ENCODE data around the gene DPEP3. TPM values are rescaled to one million over a fixed set of nuclear protein-coding genes. Genes with fewer than 3 reads are reported as not detected.
"Not testable (repeated sequence)": the region's sequence is repeated elsewhere in the genome, so short reads cannot be mapped to it uniquely, and the experiment has no call there.

DPEP3 gene
- total RNA-seq, 1 donor from 2014 or later: not detected

- no peaks in the 10 kb centered on the region for H3K36me3 ChIP-seq
- H3K4me1 ChIP-seq: no peaks in the 10 kb centered on the region
- H3K27ac ChIP-seq: peak overlapping the region; percentile 27 to 57
- TF ChIP-seq, protein P1, sequence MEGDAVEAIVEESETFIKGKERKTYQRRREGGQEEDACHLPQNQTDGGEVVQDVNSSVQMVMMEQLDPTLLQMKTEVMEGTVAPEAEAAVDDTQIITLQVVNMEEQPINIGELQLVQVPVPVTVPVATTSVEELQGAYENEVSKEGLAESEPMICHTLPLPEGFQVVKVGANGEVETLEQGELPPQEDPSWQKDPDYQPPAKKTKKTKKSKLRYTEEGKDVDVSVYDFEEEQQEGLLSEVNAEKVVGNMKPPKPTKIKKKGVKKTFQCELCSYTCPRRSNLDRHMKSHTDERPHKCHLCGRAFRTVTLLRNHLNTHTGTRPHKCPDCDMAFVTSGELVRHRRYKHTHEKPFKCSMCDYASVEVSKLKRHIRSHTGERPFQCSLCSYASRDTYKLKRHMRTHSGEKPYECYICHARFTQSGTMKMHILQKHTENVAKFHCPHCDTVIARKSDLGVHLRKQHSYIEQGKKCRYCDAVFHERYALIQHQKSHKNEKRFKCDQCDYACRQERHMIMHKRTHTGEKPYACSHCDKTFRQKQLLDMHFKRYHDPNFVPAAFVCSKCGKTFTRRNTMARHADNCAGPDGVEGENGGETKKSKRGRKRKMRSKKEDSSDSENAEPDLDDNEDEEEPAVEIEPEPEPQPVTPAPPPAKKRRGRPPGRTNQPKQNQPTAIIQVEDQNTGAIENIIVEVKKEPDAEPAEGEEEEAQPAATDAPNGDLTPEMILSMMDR (IDR thresholded peaks at IDR 0.05): no peak
- intact Hi-C loops (cut with DNase I): no loop called here
- no peak overlapping the region for H3K4me3 ChIP-seq
- H3K9me3 ChIP-seq: no peaks in the 10 kb centered on the region
- DNase-seq (ENCODE audit: low spot score in 2 of 2): peak in 1 of 2 donors; percentile 34
- H3K27me3 ChIP-seq: no peaks in the 10 kb centered on the region
Measured at GRCh38 chr16:68005786-68006286, 25.5 kb upstream of the DPEP3 start.

DNA sequence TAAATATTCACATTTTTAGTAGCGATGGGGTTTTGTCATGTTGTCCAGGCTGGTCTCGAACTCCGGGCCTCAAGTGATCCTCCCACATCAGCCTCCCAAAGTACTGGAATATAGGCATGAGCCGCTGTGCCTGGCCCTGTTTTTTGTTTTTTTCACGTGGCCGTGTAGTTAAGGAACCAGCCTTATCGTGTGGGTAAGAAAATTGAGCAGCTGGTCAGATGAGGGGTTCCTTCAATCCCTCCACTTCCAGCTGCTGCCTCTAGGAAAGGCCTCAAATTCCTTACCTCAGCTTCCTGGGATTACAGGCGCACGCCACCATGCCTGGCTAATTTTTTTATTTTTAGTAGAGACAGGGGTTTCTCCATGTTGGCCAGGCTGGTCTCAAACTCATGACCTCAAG lies 24.9 kb upstream of the DPEP3 start:
- TF ChIP-seq, protein P1 (IDR thresholded peaks at IDR 0.05): no peak
- no peak overlapping the region for H3K4me3 ChIP-seq
- H3K27me3 ChIP-seq: no peaks in the 10 kb centered on the region
- no peak for DNase-seq (ENCODE audit: low spot score in 2 of 2)
- H3K9me3 ChIP-seq: no peaks in the 10 kb centered on the region
- peak overlapping the region in 1 of 2 donors; percentile 57 for H3K27ac ChIP-seq
- H3K4me1 ChIP-seq: no peaks in the 10 kb centered on the region
- no peaks in the 10 kb centered on the region for H3K36me3 ChIP-seq
- intact Hi-C loops (cut with DNase I): no loop called here

DNA sequence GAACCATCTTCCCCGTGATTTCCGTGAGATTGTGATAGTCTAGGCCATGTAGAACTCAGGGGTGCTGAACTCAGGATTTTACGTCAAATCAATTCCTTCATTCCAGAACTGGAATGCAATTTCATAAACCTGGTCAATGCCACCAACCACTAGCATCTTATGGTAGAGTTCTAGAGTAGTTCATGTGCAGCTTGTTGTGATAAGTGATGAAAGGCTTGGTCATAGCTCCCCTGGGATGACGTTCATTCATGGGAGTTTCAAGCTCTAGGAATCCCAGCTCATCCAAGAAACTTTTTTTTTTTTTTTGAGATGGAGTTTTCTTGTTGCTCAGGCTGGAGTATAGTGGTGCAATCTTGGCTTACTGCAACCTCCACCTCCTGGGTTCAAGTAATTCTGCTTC lies 22.7 kb upstream of the DPEP3 start:
- Histone ChIP-seq H3K36me3 (no peaks in the 10 kb centered on the region), H3K4me3 (no peak overlapping the region), H3K27ac (no peak overlapping the region), H3K9me3 (no peaks in the 10 kb centered on the region), H3K27me3 (no peaks in the 10 kb centered on the region), H3K4me1 (no peaks in the 10 kb centered on the region)
- no peak for DNase-seq (ENCODE audit: low spot score in 2 of 2)
- TF ChIP-seq, protein P1 (IDR thresholded peaks at IDR 0.05): no peak
- intact Hi-C loops (cut with DNase I): no loop called here

- TF ChIP-seq, protein P1 (IDR thresholded peaks at IDR 0.05): no peak
- Histone ChIP-seq H3K9me3 (no peaks in the 10 kb centered on the region), H3K27me3 (no peaks in the 10 kb centered on the region), H3K36me3 (no peaks in the 10 kb centered on the region), H3K4me3 (no peak overlapping the region), H3K27ac (no peak overlapping the region), H3K4me1 (no peaks in the 10 kb centered on the region)
- DNase-seq (ENCODE audit: low spot score in 2 of 2): no peak
- intact Hi-C loops (cut with DNase I): no loop called here
Measured at GRCh38 chr16:68000450-68000849, 20.2 kb upstream of the DPEP3 start.

GRCh38 chr16:67999985-68000384 lies 19.7 kb upstream of the DPEP3 start:
- Histone ChIP-seq H3K9me3 (no peaks in the 10 kb centered on the region), H3K36me3 (no peaks in the 10 kb centered on the region), H3K27ac (peak overlapping the region in 1 of 2 donors; percentile 5), H3K27me3 (no peaks in the 10 kb centered on the region), H3K4me1 (no peaks in the 10 kb centered on the region), H3K4me3 (no peak overlapping the region)
- intact Hi-C loops (cut with DNase I): no loop called here
- TF ChIP-seq, protein P1 (IDR thresholded peaks at IDR 0.05): no peak
- DNase-seq (ENCODE audit: low spot score in 2 of 2): no peak

GRCh38 chr16:67998779-67999688 lies 18.7 kb upstream of the DPEP3 start, which contains the start of gene DPEP2:
TSS of gene DPEP2 (minus strand) at chr16:67999484. CDS start at chr16:67993212, 6,272 bp downstream.
- intact Hi-C loops (cut with DNase I); H3K27me3 ChIP-seq; H3K4me1 ChIP-seq; H3K36me3 ChIP-seq; H3K9me3 ChIP-seq; H3K4me3 ChIP-seq; DNase-seq (ENCODE audit: low spot score in 2 of 2): not testable (repeated sequence)
- peak within 1 kb of the TSS in 1 of 2 donors; percentile 5 for H3K27ac ChIP-seq

GRCh38 chr16:67998231-67998778 lies 18.0 kb upstream of the DPEP3 start:
- intact Hi-C loops (cut with DNase I); H3K27ac ChIP-seq; DNase-seq (ENCODE audit: low spot score in 2 of 2); H3K4me1 ChIP-seq; H3K36me3 ChIP-seq; H3K4me3 ChIP-seq; H3K27me3 ChIP-seq; H3K9me3 ChIP-seq: not testable (repeated sequence)
